Brain microvascular endothelial cell (primary cell): ENCODE data around the gene ATP2A3.
A peak's percentile ranks its signal among the peaks of the same experiment; 100 is the strongest.

ENCODE experiments used
- DNase-seq: peaks from one replicate; pipeline ENCODE4 v3.0.0-alpha.2; 2020
- H3K27ac ChIP-seq: fragments of 250-450 bp; sonication (Bioruptor Pico); 2 replicates; pipeline ENCODE4 v1.5.1; 2020; ENCODE audit warnings: mild to moderate bottlenecking, moderate library complexity
- H3K27me3 ChIP-seq: fragments of 250-450 bp; sonication (Bioruptor Pico); replicated peaks from 2 replicates; pipeline ENCODE4 v1.5.1; 2020; ENCODE audit warnings: mild to moderate bottlenecking
- H3K36me3 ChIP-seq: fragments of 250-450 bp; sonication (Bioruptor Pico); replicated peaks from 2 replicates; pipeline ENCODE4 v1.5.1; 2020; ENCODE audit warnings: mild to moderate bottlenecking
- H3K4me3 ChIP-seq: 2 replicates; pipeline ENCODE4 v1.5.1; 2011; ENCODE audit warnings: low read depth, mild to moderate bottlenecking, control low read depth, low read length, moderate library complexity
- CTCF ChIP-seq: IDR thresholded peaks from 2 replicates; pipeline ENCODE4 v1.5.1; 2011; ENCODE audit warnings: low read depth, mild to moderate bottlenecking, moderate library complexity, low read length, control low read depth, inconsistent platforms; ENCODE audit errors: missing control alignments
- in situ Hi-C: cut with HindIII; loops from 2 replicates; pipeline ENCODE4 v1.10.0; 2017; ENCODE audit warnings: low sequenced_read_pairs, low pct_ligation_motif_present

Gene ATP2A3

GRCh38 chr17:3968015-3968414 is 3.8 kb upstream of the ATP2A3 start:
- no peak overlapping the region for H3K27ac ChIP-seq
- in situ Hi-C loops, result no loop called here
- DNase-seq, result no peak
- H3K36me3 ChIP-seq, result no peaks in the 10 kb centered on the region
- H3K27me3 ChIP-seq, result peaks cover 10% of the 10 kb centered on the region
- H3K4me3 ChIP-seq, result no peak overlapping the region
- no peak for TF ChIP-seq CTCF

- no peak for TF ChIP-seq CTCF
- DNase-seq, result no peak
Measured at GRCh38 chr17:3966720-3967363, 2.6 kb upstream of the ATP2A3 start.

GRCh38 chr17:3965118-3965800 is 1.0 kb upstream of the ATP2A3 start:
- Histone ChIP-seq H3K27ac (no peak overlapping the region), H3K36me3 (no peaks in the 10 kb centered on the region), H3K27me3 (peaks cover 15% of the 10 kb centered on the region), H3K4me3 (peak overlapping the region; percentile 43)
- peak; percentile 3 for TF ChIP-seq CTCF
- in situ Hi-C loops, result no loop called here
- no peak for DNase-seq

More at GRCh38 chr17:3966720-3967363, 2.6 kb upstream of the ATP2A3 start:
- Histone ChIP-seq H3K4me3 (no peak overlapping the region), H3K36me3 (no peaks in the 10 kb centered on the region), H3K27me3 (peaks cover 15% of the 10 kb centered on the region), H3K27ac (no peak overlapping the region)
- in situ Hi-C loops, result no loop called here

- Histone ChIP-seq H3K27me3 (peaks cover 15% of the 10 kb centered on the region), H3K27ac (no peak overlapping the region), H3K4me3 (peak overlapping the region; percentile 3), H3K36me3 (no peaks in the 10 kb centered on the region)
- TF ChIP-seq CTCF, result no peak
- in situ Hi-C loops, result no loop called here
- no peak for DNase-seq
Measured at GRCh38 chr17:3963237-3964201, 718 bp downstream of the ATP2A3 start.

GRCh38 chr17:3962965-3963236 is 1.3 kb downstream of the ATP2A3 start:
- no peak for DNase-seq
- TF ChIP-seq CTCF, result no peak
- in situ Hi-C loops, result no loop called here
- Histone ChIP-seq H3K36me3 (no peaks in the 10 kb centered on the region), H3K27ac (no peak overlapping the region), H3K4me3 (no peak overlapping the region), H3K27me3 (peaks cover 15% of the 10 kb centered on the region)
